Measurements from ENCODE around the gene ANGPTL2.

The ANGPTL2 gene

DNA sequence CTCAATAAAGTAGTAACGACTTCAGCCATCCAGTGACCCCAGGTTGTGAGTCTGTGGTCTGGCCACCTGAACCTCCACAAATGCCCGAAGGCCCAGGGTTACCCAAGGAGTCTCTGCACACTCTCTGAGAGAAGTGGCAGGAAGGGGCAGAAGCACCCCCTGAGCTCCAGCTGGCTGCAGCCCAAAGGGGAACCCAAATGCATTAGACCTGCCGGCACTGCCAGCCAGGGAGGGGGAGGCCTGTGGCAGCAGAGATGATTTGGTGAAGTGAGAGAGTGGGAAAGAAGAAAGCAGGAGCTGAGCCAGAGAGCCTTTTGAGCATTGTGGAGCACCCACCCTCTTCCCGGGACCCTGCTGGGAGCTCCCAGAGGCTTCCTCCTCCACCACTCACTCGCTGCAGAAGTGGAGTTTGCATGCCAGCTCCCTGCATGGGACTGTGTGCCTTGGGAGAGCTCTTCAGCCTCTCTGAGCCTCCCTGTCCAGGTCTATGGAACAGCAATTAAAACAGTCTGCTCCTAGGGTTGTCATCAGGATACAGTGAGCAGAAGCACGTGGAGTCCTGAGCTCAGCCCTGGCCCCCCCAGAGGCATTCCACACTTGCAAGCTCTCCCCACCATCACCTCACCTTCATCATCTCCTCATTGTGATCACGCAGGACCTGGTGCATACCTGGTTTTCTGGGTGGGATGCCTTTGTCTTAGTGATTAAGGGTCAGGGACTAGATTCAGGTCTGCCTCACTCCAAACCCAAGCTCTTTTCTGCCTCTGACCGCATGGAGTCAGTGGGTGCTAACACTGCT is 13.8 kb upstream of the ANGPTL2 start:
- DNase-seq (ENCODE audit: low read depth): no peak
- TF ChIP-seq, protein P1, sequence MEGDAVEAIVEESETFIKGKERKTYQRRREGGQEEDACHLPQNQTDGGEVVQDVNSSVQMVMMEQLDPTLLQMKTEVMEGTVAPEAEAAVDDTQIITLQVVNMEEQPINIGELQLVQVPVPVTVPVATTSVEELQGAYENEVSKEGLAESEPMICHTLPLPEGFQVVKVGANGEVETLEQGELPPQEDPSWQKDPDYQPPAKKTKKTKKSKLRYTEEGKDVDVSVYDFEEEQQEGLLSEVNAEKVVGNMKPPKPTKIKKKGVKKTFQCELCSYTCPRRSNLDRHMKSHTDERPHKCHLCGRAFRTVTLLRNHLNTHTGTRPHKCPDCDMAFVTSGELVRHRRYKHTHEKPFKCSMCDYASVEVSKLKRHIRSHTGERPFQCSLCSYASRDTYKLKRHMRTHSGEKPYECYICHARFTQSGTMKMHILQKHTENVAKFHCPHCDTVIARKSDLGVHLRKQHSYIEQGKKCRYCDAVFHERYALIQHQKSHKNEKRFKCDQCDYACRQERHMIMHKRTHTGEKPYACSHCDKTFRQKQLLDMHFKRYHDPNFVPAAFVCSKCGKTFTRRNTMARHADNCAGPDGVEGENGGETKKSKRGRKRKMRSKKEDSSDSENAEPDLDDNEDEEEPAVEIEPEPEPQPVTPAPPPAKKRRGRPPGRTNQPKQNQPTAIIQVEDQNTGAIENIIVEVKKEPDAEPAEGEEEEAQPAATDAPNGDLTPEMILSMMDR (IDR thresholded peaks at IDR 0.05; ENCODE audit: low read length, missing control alignments): no peak
- no peak overlapping the region for H3K4me3 ChIP-seq (replicated peaks; ENCODE audit: low read depth, low read length)

DNA sequence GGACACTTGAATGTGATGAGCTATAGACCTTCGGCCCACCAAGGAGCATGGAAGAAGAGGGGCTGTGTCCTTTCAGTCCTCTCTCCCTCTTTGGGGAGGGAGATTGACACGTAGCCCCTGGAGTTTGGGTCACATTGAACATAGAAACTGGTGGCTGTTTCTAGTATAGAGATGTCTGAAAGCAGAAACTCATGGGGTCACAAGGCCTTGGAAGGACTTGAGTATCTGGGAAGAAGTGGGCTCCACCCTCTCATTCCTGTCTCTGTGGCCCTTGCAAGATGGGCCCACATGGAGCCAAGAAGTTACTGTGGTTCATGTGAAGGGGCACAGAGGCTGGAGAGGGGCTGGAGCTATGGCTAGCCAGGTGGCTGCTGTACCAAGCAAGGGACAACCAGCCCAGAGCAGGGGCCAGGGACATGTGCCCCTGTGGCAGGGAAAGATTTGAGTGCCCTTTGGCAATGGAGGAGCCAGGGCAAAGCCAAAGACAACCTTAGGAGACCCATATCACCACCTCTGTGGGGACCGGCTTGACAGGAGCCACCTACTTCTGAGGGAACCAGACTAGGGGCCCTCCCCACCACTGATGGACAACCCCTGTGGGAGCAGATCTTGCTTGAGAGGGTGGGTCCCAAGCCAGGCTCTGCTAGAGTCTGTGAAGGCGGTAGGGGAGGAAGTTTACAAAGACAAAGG is 12.8 kb upstream of the ANGPTL2 start:
- TF ChIP-seq, protein P1 (IDR thresholded peaks at IDR 0.05; ENCODE audit: low read length, missing control alignments): no peak
- H3K4me3 ChIP-seq (replicated peaks; ENCODE audit: low read depth, low read length): no peak overlapping the region
- no peak for DNase-seq (ENCODE audit: low read depth)

DNA sequence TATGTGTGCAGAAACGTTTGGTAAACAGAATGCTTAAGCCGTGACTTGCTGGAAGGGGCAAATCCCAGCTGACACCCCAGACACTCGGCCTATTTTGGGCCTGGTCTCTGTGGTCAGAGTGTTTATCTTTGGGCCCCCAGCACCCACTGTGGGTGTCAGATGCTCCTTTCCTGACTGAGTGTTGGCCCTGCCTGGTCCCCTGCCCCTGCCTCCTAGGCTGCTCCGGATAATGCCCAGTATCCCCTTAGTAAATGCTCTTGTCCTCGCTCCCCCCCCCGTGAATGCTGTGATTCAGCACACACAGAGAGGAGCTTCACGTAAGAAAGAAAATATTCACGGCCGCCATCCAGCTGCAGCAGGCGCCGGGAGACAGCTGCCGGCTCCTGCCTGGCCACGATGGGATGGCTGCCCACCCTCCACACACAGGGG is 11.3 kb upstream of the ANGPTL2 start:
- DNase-seq (ENCODE audit: low read depth): peak; percentile 62
- TF ChIP-seq, protein P1 (IDR thresholded peaks at IDR 0.05; ENCODE audit: low read length, missing control alignments): no peak
- H3K4me3 ChIP-seq (replicated peaks; ENCODE audit: low read depth, low read length): no peak overlapping the region

DNA sequence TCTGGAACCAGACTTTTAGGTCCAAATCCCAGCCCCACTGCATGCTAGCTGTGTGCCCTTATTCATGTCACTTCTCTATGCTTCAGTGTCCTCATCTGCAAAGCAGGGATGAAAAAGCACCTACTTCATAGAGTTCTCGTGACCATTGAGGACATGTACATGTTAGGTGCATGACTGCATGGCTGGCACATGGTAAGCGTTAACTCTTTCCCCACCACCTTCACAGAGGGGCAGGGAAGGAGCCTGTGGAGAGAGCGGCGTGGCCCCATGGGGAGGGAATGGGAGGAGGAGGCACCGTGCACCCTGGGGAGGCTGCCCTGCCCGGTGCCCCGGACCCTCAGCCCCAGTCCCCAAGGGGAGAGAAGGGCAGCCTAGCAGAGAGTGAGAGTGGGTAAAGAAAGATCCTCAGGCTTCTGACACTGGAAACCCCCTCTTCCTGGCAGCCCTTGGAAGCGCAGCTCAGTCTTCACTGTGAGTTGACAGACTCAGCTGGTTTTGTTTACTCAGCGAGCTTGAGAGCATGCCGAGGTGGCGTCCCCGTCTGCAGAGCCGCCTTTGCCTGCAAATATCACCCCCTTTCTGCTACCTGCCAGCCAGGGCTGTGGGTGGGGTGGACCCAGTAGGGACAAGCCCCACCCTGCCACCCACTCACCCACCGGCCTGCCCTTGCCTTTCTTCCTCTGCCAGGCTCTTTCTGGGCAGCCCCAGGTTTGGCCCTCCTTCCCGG is 10.6 kb upstream of the ANGPTL2 start:
- no peak for DNase-seq (ENCODE audit: low read depth)
- TF ChIP-seq, protein P1 (IDR thresholded peaks at IDR 0.05; ENCODE audit: low read length, missing control alignments): no peak
- no peak overlapping the region for H3K4me3 ChIP-seq (replicated peaks; ENCODE audit: low read depth, low read length)

DNA sequence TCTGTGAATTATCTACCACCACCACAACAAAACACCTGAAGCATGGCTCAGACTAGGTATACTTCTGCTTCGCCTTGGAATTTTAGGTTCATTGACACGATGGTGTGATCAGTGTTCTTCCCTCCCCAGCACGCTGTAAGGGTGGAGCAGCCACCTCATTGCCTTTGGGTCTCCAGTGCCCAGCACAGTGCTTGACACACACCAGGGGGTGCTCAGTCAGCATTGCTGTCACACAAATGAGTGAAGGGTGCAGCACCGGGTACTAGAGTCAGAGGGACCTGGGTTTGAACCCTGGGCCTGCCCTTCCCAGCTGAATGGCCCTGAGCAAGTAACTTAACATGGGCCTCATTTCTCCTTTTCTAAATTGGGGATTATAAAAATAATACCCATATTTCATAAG is 9.9 kb upstream of the ANGPTL2 start:
- TF ChIP-seq, protein P1 (IDR thresholded peaks at IDR 0.05; ENCODE audit: low read length, missing control alignments): no peak
- DNase-seq (ENCODE audit: low read depth): no peak
- no peak overlapping the region for H3K4me3 ChIP-seq (replicated peaks; ENCODE audit: low read depth, low read length)

DNA sequence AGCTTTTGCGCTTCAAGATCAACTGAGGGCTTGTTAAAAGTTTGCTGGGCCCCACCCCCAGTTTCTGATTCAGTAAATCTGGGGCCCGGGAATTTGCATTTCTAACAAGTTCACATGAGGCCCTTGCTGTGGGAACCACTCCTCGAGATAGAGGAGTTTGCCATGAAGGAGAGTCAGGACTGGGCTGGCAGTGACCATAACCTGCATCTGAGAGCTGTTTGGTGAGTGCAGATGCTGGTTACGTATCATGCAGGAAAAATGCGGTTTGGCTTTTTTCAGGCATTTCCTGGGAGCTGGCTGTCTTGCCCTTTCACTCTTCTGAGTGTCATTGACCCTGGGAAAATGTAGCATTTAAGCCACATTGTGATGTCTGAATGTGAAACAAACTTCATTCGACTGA is 9.4 kb upstream of the ANGPTL2 start:
- H3K4me3 ChIP-seq (replicated peaks; ENCODE audit: low read depth, low read length): no peak overlapping the region
- TF ChIP-seq, protein P1 (IDR thresholded peaks at IDR 0.05; ENCODE audit: low read length, missing control alignments): no peak
- DNase-seq (ENCODE audit: low read depth): peak; percentile 81

Measured in fibroblast of pulmonary artery (primary cell).